D721Med (cell line): ENCODE results near the gene CFTR.

ENCODE experiments used
- DNase-seq: peaks from one replicate; pipeline ENCODE4 v3.0.0; 2011; ENCODE audit warnings: low spot score; ENCODE audit not compliant: insufficient read length
- FAIRE-seq: peaks from 2 replicates; lab custom pipeline; 2011; peaks lifted over from hg19 to GRCh38; lab: Jason Lieb, UNC
- CTCF ChIP-seq: IDR thresholded peaks from 2 replicates; pipeline ENCODE4 v1.5.1; 2012; ENCODE audit warnings: mild to moderate bottlenecking, control low read depth; ENCODE audit not compliant: insufficient read depth; ENCODE audit errors: missing control alignments

CFTR gene

GRCh38 chr7:117478836-117479224, 995 bp upstream of the CFTR start:
- no peak for TF ChIP-seq CTCF
- DNase-seq, result no peak
- no peak for FAIRE-seq

- TF ChIP-seq CTCF, result no peak
- FAIRE-seq, result no peak
- DNase-seq, result no peak
Observed at GRCh38 chr7:117480055-117480362, 184 bp downstream of the CFTR start.

- TF ChIP-seq CTCF, result no peak
- DNase-seq (no peak), FAIRE-seq (no peak)
Observed at GRCh38 chr7:117480978-117481377, 1.2 kb downstream of the CFTR start.

GRCh38 chr7:117485118-117485620, 5.3 kb downstream of the CFTR start:
- no peak for FAIRE-seq
- DNase-seq, result no peak
- no peak for TF ChIP-seq CTCF

GRCh38 chr7:117489016-117489415, 9.2 kb downstream of the CFTR start:
- no peak for TF ChIP-seq CTCF
- FAIRE-seq (no peak), DNase-seq (no peak)

GRCh38 chr7:117489430-117489829, 9.6 kb downstream of the CFTR start:
- FAIRE-seq (no peak), DNase-seq (no peak)
- no peak for TF ChIP-seq CTCF

GRCh38 chr7:117489911-117490310, 10.1 kb downstream of the CFTR start:
- no peak for DNase-seq
- TF ChIP-seq CTCF, result no peak
- no peak for FAIRE-seq
